Cardiac muscle cell (in vitro differentiated cells and primary cell): ENCODE measurements around the gene PLD1. TPM values are rescaled to one million over a fixed set of nuclear protein-coding genes. Genes with fewer than 3 reads are reported as not detected.
"Not testable (repeated sequence)": the region's sequence is repeated elsewhere in the genome, so short reads cannot be mapped to it uniquely, and the experiment has no call there.

Experiments
- DNase-seq, 2 donors: peaks; one replicate each; pipeline versions ENCODE4 v3.0.0 to v3.0.0-alpha.2; 2010 to 2017; ENCODE audit warnings: low read depth in 1 of 2, low spot score in 1 of 2
- H3K27ac ChIP-seq: fragments of 200-600 bp; sonication (generic); 2 replicates; pipeline ENCODE4 v1.5.1; 2016
- H3K27me3 ChIP-seq: fragments of 200-600 bp; sonication (generic); 2 replicates; pipeline ENCODE4 v1.6.0; 2016; ENCODE audit warnings: control low read depth
- H3K36me3 ChIP-seq: fragments of 200-600 bp; sonication (generic); 2 replicates; pipeline ENCODE4 v1.5.1; 2016; ENCODE audit warnings: control low read depth
- H3K4me1 ChIP-seq: fragments of 200-600 bp; sonication (generic); 2 replicates; pipeline ENCODE4 v1.8.1; 2017; ENCODE audit warnings: low read depth, mild to moderate bottlenecking, mixed run types
- H3K4me3 ChIP-seq: fragments of 200-600 bp; sonication (generic); 2 replicates; pipeline ENCODE4 v1.5.1; 2016; ENCODE audit warnings: mild to moderate bottlenecking
- H3K9me3 ChIP-seq: fragments of 200-600 bp; sonication (generic); 2 replicates; pipeline ENCODE4 v1.5.1; 2017; ENCODE audit warnings: low read depth, mild to moderate bottlenecking, control low read depth
- polyA plus RNA-seq: library from polyadenylated mRNA; unstranded; fragments of >200 nt; fragmentation: Nextera tagmentation; extraction: Ambion mirVana; gene quantifications from 2 replicates; pipeline ENCODE4 v1.2.1, GENCODE V29; 2016
- total RNA-seq: library from RNA; depleted of rRNA; stranded (reverse); fragments of >200 nt; gene quantifications from 2 replicates; pipeline ENCODE4 v1.2.3, GENCODE V29; 2016
- TF ChIP-seq, protein P1 (sequence below): IDR thresholded peaks from 2 replicates; pipeline ENCODE4 v1.5.1; 2012; ENCODE audit warnings: low read depth, mild to moderate bottlenecking, low read length

Gene PLD1
- total and polyA plus RNA-seq, 2 experiments from 2014 or later: 18.3 to 35.1 TPM

DNA sequence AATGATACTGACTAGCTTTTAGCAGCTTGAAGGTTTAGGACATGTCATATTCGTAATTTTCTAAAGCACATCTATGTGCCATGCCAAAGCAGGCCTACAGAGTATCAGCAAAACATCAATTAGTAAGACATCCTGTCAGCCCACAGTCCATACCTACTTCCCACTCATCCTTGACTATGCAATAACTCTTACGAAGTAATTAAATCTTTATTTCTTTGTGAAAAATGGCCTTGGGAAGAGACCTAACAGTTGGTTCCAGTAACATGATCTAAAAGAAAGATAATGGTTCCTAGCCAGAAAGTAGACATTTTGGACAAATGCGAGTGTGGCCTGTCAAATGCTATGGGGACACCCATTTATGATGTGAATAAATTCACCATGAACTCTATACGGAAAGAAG, 177.5 kb downstream of the PLD1 start:
- TF ChIP-seq, protein P1, sequence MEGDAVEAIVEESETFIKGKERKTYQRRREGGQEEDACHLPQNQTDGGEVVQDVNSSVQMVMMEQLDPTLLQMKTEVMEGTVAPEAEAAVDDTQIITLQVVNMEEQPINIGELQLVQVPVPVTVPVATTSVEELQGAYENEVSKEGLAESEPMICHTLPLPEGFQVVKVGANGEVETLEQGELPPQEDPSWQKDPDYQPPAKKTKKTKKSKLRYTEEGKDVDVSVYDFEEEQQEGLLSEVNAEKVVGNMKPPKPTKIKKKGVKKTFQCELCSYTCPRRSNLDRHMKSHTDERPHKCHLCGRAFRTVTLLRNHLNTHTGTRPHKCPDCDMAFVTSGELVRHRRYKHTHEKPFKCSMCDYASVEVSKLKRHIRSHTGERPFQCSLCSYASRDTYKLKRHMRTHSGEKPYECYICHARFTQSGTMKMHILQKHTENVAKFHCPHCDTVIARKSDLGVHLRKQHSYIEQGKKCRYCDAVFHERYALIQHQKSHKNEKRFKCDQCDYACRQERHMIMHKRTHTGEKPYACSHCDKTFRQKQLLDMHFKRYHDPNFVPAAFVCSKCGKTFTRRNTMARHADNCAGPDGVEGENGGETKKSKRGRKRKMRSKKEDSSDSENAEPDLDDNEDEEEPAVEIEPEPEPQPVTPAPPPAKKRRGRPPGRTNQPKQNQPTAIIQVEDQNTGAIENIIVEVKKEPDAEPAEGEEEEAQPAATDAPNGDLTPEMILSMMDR: no peak
- no peaks in the 10 kb centered on the region for H3K9me3 ChIP-seq
- no peak for DNase-seq
- no peaks in the 10 kb centered on the region for H3K27me3 ChIP-seq
- no peak overlapping the region for H3K27ac ChIP-seq
- H3K4me3 ChIP-seq: no peak overlapping the region
- no peaks in the 10 kb centered on the region for H3K4me1 ChIP-seq
- H3K36me3 ChIP-seq: peaks cover 7% of the 10 kb centered on the region

DNA sequence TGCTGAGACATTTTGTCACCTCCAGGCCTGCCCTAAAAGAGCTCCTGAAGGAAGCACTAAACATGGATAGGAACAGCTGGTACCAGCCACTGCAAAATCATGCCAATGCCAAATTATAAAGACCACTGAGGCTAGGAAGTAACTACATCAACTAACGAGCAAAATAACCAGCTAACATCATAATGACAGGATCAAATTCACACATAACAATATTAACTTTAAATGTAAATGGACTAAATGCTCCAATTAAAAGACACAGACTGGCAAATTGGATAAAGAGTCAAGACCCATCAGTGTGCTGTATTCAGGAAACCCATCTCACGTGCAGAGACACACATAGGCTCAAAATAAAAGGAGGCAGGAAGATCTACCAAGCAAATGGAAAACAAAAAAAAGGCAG, 183.5 kb downstream of the PLD1 start:
- not testable (repeated sequence) for H3K36me3 ChIP-seq, DNase-seq, H3K9me3 ChIP-seq

DNA sequence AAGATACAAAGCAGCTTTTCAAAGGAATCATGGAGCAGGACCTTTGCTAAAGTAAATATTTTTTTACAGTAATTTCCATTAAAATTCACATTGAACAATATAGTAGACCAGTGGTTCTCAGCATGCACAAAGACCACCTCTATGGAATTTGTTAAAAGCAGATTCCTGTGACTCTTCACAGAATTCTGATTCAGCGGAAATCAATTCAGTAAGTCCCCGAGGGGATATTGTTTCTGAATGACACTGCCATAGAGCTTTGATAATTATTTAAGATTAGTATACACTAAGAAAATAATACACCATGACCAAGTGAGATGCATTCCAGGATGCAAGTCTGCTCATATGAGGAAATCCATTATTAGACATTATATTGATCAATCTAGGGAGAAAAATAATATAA, 188.2 kb downstream of the PLD1 start:
- Histone ChIP-seq H3K9me3 (no peaks in the 10 kb centered on the region), H3K4me3 (no peak overlapping the region), H3K27ac (no peak overlapping the region), H3K4me1 (no peaks in the 10 kb centered on the region), H3K27me3 (no peaks in the 10 kb centered on the region), H3K36me3 (peaks cover 4% of the 10 kb centered on the region)
- DNase-seq: no peak
- TF ChIP-seq, protein P1: no peak

More for the DNA sequence above, 183.5 kb downstream of the PLD1 start:
- not testable (repeated sequence) for H3K4me3 ChIP-seq, H3K27me3 ChIP-seq, H3K4me1 ChIP-seq, H3K27ac ChIP-seq

DNA sequence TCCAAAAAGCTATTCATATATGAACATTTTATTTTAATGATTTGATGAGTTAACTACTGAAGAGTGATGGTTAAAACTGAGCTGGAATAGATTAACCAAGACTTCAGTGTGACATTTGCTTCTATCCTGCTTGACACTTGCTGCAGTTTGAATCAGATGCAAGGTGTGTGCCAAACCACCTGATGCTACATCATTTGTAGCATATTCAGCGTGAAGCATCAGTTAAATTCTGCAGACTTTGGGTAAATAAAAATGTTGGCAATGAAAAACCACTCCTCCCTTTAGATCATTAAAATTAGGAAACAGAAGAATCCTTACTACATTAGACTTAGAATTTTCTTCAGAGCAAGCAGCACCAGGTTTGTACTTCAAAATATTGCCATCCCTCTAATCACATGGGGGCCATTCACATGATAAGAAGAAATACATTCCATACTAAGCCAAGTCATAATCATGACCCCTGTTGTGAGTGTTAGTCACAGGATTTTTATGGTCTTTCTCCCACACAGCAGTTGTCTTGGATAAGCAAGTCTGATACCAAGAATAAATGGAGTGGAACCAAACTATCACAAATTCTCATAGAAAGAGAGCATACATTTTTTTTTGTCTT, 189.4 kb downstream of the PLD1 start:
- peak in 1 of 2 donors; percentile 38 for DNase-seq

DNA sequence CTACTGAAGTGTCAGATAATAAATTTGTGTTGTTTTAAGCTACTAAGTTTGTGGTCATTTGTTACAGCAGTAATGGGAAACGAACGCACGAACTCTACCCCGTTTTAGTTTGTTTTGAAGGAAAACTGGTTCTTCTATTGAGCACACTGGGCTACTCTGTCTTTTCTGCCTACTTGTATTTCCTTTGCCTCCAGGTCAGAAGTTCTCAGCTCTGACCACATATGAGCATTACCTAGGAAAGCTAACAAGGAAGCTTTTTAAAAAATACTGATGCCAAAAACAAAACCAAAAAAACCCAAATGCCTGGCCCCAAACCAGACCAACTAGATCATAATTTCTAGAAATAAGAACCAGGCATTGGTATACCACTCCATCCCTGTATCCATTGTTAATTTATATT, 193.5 kb downstream of the PLD1 start:
- no peak overlapping the region for H3K4me3 ChIP-seq
- H3K36me3 ChIP-seq: peaks cover 4% of the 10 kb centered on the region
- no peaks in the 10 kb centered on the region for H3K27me3 ChIP-seq
- no peak for DNase-seq
- no peak overlapping the region for H3K27ac ChIP-seq
- TF ChIP-seq, protein P1: no peak
- no peaks in the 10 kb centered on the region for H3K9me3 ChIP-seq
- no peaks in the 10 kb centered on the region for H3K4me1 ChIP-seq

More for the DNA sequence above, 189.4 kb downstream of the PLD1 start:
- no peak overlapping the region for H3K4me3 ChIP-seq
- TF ChIP-seq, protein P1: no peak
- peaks cover 4% of the 10 kb centered on the region for H3K36me3 ChIP-seq
- H3K27me3 ChIP-seq: no peaks in the 10 kb centered on the region
- H3K27ac ChIP-seq: no peak overlapping the region
- no peaks in the 10 kb centered on the region for H3K9me3 ChIP-seq
- H3K4me1 ChIP-seq: no peaks in the 10 kb centered on the region

DNA sequence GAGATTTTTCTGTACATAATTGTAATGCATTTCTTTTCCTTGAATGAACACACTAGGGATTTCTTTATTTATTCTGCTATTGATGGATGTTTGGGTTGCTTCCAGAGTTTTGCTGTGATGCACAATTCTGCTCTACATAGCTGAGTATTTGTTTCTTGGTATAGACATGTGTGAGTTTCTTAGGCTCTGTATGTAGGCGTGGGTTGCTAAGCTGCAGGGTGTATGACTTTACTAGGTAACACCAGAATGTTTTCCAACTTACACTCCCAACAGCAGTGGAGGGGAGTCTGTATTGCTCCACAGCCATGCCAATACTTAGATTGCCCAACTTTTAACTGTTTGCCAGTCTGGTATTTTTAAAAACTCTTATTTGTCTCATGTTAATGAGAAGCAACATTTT, 194.6 kb downstream of the PLD1 start:
- Histone ChIP-seq H3K27me3 (no peaks in the 10 kb centered on the region), H3K27ac (no peak overlapping the region), H3K36me3 (peaks cover 4% of the 10 kb centered on the region), H3K4me1 (no peaks in the 10 kb centered on the region), H3K4me3 (no peak overlapping the region), H3K9me3 (no peaks in the 10 kb centered on the region)
- peak in 1 of 2 donors; percentile 48 for DNase-seq
- TF ChIP-seq, protein P1: no peak
